T47D (cell line): ENCODE results near the gene VTCN1.

Experiments used
- DNase-seq, 2 experiments: peaks; one replicate each; pipeline versions ENCODE4 v3.0.0 to v3.0.0-alpha.2; 2011 to 2012; ENCODE audit warnings: low read depth in 1 of 2, low spot score in 1 of 2
- JUND ChIP-seq: IDR thresholded peaks from 2 replicates; pipeline ENCODE4 v1.6.1; 2012; ENCODE audit warnings: low read depth
- in situ Hi-C: cut with HindIII; loops from 2 replicates; pipeline ENCODE4 v1.10.0; 2016; ENCODE audit warnings: low sequenced_read_pairs, low pct_unique_long_range_greater_than_20kb

Gene VTCN1

GRCh38 chr1:117198097-117198496 is 12.6 kb downstream of the VTCN1 start:
- TF ChIP-seq JUND = no peak
- in situ Hi-C loops = no loop called here
- DNase-seq = no peak

- TF ChIP-seq JUND = no peak
Measured at GRCh38 chr1:117189726-117190125, 21.0 kb downstream of the VTCN1 start.

GRCh38 chr1:117188816-117189437 is 21.8 kb downstream of the VTCN1 start:
- TF ChIP-seq JUND = no peak
- no peak for DNase-seq
- in situ Hi-C loops = no loop called here

More at GRCh38 chr1:117189726-117190125, 21.0 kb downstream of the VTCN1 start:
- in situ Hi-C loops = no loop called here
- DNase-seq = no peak

GRCh38 chr1:117188170-117188815 is 22.4 kb downstream of the VTCN1 start:
- in situ Hi-C loops = no loop called here
- DNase-seq = no peak

GRCh38 chr1:117183112-117183511 is 27.6 kb downstream of the VTCN1 start:
- in situ Hi-C loops = no loop called here
- TF ChIP-seq JUND = no peak
- no peak for DNase-seq

More at GRCh38 chr1:117188170-117188815, 22.4 kb downstream of the VTCN1 start:
- TF ChIP-seq JUND = no peak

GRCh38 chr1:117182319-117182718 is 28.4 kb downstream of the VTCN1 start:
- in situ Hi-C loops = no loop called here
- no peak for TF ChIP-seq JUND
- DNase-seq = no peak

- no peak for TF ChIP-seq JUND
- in situ Hi-C loops = no loop called here
- DNase-seq = no peak
Measured at GRCh38 chr1:117181630-117182041, 29.1 kb downstream of the VTCN1 start.

GRCh38 chr1:117180147-117180967 is 30.4 kb downstream of the VTCN1 start:
- DNase-seq = no peak
- in situ Hi-C loops = no loop called here

GRCh38 chr1:117179471-117179870 is 31.3 kb downstream of the VTCN1 start:
- no peak for DNase-seq
- no peak for TF ChIP-seq JUND
- in situ Hi-C loops = no loop called here

More at GRCh38 chr1:117180147-117180967, 30.4 kb downstream of the VTCN1 start:
- no peak for TF ChIP-seq JUND

GRCh38 chr1:117178756-117179155 is 32.0 kb downstream of the VTCN1 start:
- in situ Hi-C loops = no loop called here
- TF ChIP-seq JUND = no peak
- no peak for DNase-seq

GRCh38 chr1:117177376-117177775 is 33.4 kb downstream of the VTCN1 start:
- DNase-seq = no peak
- TF ChIP-seq JUND = no peak
- in situ Hi-C loops = no loop called here

- in situ Hi-C loops = no loop called here
- DNase-seq = no peak
- no peak for TF ChIP-seq JUND
Measured at GRCh38 chr1:117176579-117176978, 34.1 kb downstream of the VTCN1 start.

- TF ChIP-seq JUND = no peak
- in situ Hi-C loops = no loop called here
- no peak for DNase-seq
Measured at GRCh38 chr1:117174851-117175250, 35.9 kb downstream of the VTCN1 start.
